GM12872 (cell line): Measurements from ENCODE around the gene FHOD3.

ENCODE experiments used
- TF ChIP-seq, protein P1 (sequence below): IDR thresholded peaks from 3 replicates; pipeline ENCODE4 v1.5.1; 2011; ENCODE audit warnings: low read depth, mild to moderate bottlenecking, low read length, moderate library complexity; ENCODE audit not compliant: insufficient read depth

Gene FHOD3

DNA sequence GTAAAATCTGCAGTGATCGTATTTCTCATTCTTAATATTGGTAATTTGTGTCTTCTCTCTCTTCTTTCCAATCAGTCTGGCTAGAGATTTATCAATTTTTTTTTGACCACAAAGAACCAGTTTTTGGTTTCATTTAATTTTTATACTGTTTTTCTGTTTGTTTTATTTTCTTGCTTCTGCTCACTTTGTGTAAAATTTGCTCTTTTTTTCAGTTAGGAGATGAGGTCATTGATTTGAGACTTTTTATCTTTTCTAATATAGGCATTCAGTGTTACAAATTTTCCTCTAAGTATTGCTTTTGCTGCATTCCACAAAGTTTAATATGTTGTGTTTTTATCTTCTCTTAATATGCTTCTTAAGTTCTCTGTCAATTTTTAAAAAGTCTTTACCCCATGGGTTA is 370.8 kb downstream of the FHOD3 start:
- TF ChIP-seq, protein P1, sequence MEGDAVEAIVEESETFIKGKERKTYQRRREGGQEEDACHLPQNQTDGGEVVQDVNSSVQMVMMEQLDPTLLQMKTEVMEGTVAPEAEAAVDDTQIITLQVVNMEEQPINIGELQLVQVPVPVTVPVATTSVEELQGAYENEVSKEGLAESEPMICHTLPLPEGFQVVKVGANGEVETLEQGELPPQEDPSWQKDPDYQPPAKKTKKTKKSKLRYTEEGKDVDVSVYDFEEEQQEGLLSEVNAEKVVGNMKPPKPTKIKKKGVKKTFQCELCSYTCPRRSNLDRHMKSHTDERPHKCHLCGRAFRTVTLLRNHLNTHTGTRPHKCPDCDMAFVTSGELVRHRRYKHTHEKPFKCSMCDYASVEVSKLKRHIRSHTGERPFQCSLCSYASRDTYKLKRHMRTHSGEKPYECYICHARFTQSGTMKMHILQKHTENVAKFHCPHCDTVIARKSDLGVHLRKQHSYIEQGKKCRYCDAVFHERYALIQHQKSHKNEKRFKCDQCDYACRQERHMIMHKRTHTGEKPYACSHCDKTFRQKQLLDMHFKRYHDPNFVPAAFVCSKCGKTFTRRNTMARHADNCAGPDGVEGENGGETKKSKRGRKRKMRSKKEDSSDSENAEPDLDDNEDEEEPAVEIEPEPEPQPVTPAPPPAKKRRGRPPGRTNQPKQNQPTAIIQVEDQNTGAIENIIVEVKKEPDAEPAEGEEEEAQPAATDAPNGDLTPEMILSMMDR = no peak

DNA sequence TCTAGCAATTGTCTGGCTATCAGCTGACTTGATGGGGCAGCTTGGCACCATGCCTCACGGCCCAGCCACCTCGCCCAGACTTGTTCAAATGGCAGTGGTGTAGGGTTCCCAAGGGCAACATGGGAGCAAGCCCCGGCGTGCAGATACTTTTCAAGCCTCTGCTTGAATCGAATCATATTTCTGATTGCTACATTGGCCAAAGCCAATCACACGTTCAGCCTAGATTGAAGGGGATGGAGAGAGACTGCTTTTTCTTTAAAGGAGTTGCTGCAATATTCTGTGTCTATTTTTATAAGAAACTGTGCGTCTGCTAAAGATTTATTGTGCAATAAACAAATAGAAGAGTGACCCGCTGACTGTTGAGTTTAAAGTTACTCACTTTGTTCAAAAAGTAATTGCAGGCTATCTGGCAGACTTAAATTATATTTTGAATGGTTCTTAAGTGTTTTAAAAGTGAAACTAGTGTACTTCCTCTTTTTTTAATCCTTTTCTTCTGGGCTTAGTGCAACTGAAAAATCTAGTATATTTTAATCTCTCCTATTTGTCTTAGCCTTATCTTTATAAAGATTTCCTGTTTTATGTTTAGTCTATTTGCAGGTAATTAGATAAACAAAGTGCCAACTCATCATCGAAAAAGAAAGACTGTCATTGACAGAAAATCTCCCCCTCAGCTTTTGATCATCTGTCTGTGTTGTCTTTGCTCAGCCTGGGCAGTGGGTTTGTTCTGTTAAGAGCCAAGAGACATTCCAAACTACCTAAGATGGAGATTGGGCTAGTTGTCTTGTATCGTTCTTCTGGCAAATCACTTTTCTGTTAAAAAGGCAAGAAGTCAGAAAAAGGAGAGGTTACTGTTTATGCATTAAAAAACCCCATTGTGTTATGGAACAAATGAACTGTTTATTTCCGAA is 375.2 kb downstream of the FHOD3 start:
- TF ChIP-seq, protein P1 = no peak

DNA sequence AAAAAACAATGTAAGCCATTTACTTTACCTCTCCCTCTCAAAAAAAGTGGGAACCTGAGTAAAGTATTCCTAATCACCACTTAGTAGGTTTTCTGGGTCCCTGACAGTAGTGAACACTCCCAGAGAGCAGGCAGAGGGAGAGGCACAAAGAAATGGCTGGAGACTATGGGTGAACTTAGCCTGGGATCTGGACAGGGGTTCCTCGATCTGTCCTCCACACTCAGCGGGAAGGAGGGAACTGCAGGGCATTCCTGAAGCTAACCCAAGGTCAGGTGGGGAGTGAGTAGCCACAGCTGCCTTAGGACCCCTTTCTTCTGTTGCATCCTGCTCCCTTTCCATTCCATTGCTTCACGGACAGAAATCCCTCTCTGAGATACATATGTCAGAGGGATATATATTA is 375.9 kb downstream of the FHOD3 start:
- TF ChIP-seq, protein P1 = no peak

DNA sequence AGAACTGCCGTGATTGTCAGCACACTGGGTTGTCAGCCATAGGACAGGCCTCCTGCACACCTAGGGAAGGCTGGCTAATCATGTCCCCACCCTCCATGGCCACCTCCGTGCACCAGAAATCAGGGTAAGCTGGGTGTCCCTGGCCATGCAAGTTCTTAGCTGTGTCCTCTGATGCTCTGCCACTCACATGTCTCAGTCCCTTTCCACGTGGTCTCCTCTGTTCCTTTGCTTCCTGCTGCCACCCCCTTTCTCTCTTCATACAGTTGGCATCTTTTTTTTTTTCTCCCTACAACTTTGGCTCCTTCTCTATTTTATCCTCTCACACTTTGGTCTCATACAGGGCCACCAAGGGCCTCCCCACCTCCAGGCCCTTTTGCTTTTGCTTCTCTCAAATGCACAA is 377.6 kb downstream of the FHOD3 start:
- TF ChIP-seq, protein P1 = no peak

DNA sequence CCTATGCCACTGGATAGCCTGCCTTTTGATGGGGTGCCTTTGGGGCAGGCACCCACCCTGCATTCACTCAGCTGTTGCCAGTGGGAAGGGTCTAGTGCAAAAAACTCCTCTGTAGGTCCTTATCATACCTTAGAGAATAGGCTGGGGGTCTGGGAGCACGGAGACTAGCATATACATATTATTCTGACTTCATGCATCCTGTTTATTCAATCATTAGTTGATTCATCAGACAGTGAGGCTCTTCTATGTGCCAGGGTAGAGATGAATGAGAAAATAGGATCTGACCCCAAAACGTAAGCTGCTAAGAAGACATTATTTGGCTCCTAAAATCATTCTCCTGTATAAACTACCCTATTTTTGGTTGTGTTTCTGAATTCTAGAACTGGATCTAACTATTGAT is 378.0 kb downstream of the FHOD3 start:
- TF ChIP-seq, protein P1 = no peak

DNA sequence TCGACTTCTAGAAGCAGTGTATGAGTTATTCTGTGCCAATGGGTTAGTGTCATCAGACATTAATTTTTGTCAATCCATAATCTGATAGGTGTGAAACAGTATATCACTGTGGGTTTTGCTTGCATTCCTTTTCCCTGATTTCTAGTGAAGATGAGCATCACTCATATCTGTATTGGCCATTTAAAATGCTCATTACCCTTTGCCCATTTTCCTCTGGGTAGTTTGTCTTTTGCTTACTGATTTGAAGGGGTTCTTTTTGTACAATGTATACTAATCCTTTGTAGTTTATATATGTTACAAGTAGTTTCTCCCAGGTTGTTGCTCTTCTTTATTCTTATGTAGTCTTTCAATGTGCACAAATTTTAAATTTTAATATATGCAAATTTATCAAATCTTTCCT is 379.1 kb downstream of the FHOD3 start:
- TF ChIP-seq, protein P1 = no peak

DNA sequence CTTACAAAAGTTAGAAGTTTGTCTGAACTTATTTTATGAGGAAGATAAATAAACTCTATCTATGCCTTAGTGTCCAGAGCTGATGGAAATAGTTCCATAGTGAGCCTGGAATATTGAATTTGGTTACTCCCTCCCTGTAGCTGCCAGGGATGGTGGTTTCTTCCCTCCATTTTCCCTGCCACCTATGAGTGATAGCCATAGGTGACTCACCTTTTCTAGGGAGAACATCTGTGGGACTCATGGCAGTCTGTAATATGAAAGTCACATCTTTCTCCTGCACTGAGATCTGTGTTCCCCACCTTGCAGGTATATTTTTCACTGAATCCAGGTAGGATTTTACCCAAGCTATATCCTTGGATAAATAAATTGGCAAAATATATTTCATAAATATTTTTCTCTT is 382.5 kb downstream of the FHOD3 start:
- TF ChIP-seq, protein P1 = no peak
